Measurements from ENCODE around the gene OVOL3. TPM values are rescaled to one million over a fixed set of nuclear protein-coding genes. Genes with fewer than 3 reads are reported as not detected.

The OVOL3 gene
- total RNA-seq, 2 experiments from 2014 or later: not detected

GRCh38 chr19:36149673-36150406 is 38.9 kb downstream of the OVOL3 start:
- no peaks in the 10 kb centered on the region for H3K4me1 Mint-ChIP-seq (ENCODE audit: low read depth)
- CTCF ChIA-PET: interaction anchor here (1.1 kb wide), 1 partner anchor 21 kb away, joined by 4 read pairs; no protein-coding TSS in a partner anchor
- intact Hi-C loops (cut with micrococcal nuclease): no loop called here
- TF ChIP-seq, protein P1, sequence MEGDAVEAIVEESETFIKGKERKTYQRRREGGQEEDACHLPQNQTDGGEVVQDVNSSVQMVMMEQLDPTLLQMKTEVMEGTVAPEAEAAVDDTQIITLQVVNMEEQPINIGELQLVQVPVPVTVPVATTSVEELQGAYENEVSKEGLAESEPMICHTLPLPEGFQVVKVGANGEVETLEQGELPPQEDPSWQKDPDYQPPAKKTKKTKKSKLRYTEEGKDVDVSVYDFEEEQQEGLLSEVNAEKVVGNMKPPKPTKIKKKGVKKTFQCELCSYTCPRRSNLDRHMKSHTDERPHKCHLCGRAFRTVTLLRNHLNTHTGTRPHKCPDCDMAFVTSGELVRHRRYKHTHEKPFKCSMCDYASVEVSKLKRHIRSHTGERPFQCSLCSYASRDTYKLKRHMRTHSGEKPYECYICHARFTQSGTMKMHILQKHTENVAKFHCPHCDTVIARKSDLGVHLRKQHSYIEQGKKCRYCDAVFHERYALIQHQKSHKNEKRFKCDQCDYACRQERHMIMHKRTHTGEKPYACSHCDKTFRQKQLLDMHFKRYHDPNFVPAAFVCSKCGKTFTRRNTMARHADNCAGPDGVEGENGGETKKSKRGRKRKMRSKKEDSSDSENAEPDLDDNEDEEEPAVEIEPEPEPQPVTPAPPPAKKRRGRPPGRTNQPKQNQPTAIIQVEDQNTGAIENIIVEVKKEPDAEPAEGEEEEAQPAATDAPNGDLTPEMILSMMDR (IDR thresholded peaks at IDR 0.05): no peak
- H3K27ac Mint-ChIP-seq: no peak overlapping the region
- no peak overlapping the region for H3K4me3 Mint-ChIP-seq
- DNase-seq (no peak), ATAC-seq (no peak)
- no peaks in the 10 kb centered on the region for H3K9me3 Mint-ChIP-seq
- POLR2A ChIA-PET: interaction anchor here (0.6 to 0.8 kb wide), 2 partner anchors 13 to 23 kb away, joined by 3 to 4 read pairs; no protein-coding TSS in a partner anchor
- H3K27me3 Mint-ChIP-seq: no peaks in the 10 kb centered on the region
- H3K36me3 Mint-ChIP-seq (ENCODE audit: low read depth): peaks cover 36% of the 10 kb centered on the region

- TF ChIP-seq, protein P1 (IDR thresholded peaks at IDR 0.05): no peak
- H3K27ac Mint-ChIP-seq: no peak overlapping the region
- ChIA-PET POLR2A (interaction anchor here (0.6 kb wide), 1 partner anchor 45 kb away, joined by 3 read pairs; no protein-coding TSS in a partner anchor), CTCF (interaction anchor here (1.1 kb wide), 1 partner anchor 22 kb away, joined by 4 read pairs; no protein-coding TSS in a partner anchor)
- DNase-seq: no peak
- H3K36me3 Mint-ChIP-seq (ENCODE audit: low read depth): peaks cover 35% of the 10 kb centered on the region
- H3K9me3 Mint-ChIP-seq: no peaks in the 10 kb centered on the region
- no peaks in the 10 kb centered on the region for H3K4me1 Mint-ChIP-seq (ENCODE audit: low read depth)
- H3K27me3 Mint-ChIP-seq: no peaks in the 10 kb centered on the region
- H3K4me3 Mint-ChIP-seq: no peak overlapping the region
- ATAC-seq: no peak
- intact Hi-C loops (cut with micrococcal nuclease): no loop called here
Measured at GRCh38 chr19:36150586-36150985, 39.6 kb downstream of the OVOL3 start.

DNA sequence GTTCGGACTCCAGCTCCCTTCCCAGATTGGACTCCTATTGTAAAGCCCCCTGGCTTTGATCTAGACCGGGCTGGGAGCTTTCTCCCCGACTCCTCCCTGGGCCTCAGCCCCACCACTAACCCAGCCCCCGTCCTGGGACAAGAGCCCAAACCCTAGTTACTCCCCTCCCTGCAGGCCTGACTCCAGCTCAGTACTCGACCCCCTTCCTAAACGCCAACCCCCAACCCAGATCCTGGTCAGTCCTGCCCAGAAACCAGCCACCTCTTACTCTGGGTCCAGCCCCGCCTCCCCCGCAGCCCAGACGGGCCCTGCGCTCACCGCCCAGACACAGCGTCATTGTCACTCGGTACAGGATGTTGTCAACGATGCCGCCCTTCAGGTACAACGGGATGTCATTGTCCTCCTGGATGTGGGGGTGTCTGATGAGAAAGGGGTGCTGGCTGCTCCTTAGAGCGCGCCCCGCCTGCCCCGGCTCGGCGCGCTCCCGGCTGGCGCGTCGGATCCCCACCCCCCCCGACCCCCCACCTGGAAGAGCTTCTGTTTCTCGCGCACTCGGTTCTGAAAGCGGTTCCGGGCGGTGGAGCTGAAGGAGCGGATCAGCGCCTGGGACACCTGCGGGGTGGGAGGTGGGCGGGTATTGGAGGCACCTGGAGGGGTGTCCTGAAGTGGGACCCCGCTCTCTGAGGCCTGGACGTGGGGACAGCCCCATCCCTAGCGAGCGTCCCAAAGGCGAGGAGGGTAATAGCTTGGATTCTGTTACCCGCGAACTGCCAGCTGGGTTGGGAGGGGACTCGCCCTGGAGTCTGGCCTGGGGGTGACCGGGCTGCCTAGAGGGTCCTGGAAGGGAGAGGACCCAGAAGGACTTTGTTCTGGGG is 40.4 kb downstream of the OVOL3 start:
- POLR2A ChIA-PET: interaction anchor here (0.6 kb wide), 1 partner anchor 45 kb away, joined by 3 read pairs; no protein-coding TSS in a partner anchor
- no peaks in the 10 kb centered on the region for H3K27me3 Mint-ChIP-seq
- DNase-seq (no peak), ATAC-seq (no peak)
- intact Hi-C loops (cut with micrococcal nuclease): no loop called here
- TF ChIP-seq, protein P1 (IDR thresholded peaks at IDR 0.05): no peak
- no peak overlapping the region for H3K4me3 Mint-ChIP-seq
- no peaks in the 10 kb centered on the region for H3K4me1 Mint-ChIP-seq (ENCODE audit: low read depth)
- no peak overlapping the region for H3K27ac Mint-ChIP-seq
- H3K36me3 Mint-ChIP-seq (ENCODE audit: low read depth): peaks cover 27% of the 10 kb centered on the region
- CTCF ChIA-PET: interaction anchor here (0.6 kb wide), 1 partner anchor 18 kb away, joined by 3 read pairs; no protein-coding TSS in a partner anchor
- H3K9me3 Mint-ChIP-seq: no peaks in the 10 kb centered on the region

GRCh38 chr19:36152019-36152351 is 41.0 kb downstream of the OVOL3 start:
- Mint-ChIP-seq H3K9me3 (no peaks in the 10 kb centered on the region), H3K4me3 (no peak overlapping the region), H3K27me3 (no peaks in the 10 kb centered on the region), H3K27ac (no peak overlapping the region), H3K36me3 (ENCODE audit: low read depth) (peaks cover 23% of the 10 kb centered on the region), H3K4me1 (ENCODE audit: low read depth) (no peaks in the 10 kb centered on the region)
- TF ChIP-seq, protein P1 (IDR thresholded peaks at IDR 0.05): no peak
- POLR2A ChIA-PET: no interaction called here
- intact Hi-C loops (cut with micrococcal nuclease): no loop called here
- DNase-seq (no peak), ATAC-seq (no peak)
- CTCF ChIA-PET: no interaction called here

All from activated CD8-positive, alpha-beta T cell treated with anti-CD3 and anti-CD28 coated beads for 36 hours (primary cell).